Activated T-helper 1 cell treated with anti-CD3 and anti-CD28 coated beads, Interleukin-12 subunit alpha, Interleukin-12 subunit beta, Interleukin-2, Interleukin-4 antibody, amounts not matched to agents 30 ng/mL and 10 ng/mL and 1 ng/mL, durations not matched to agents 14 hours and 24 hours and 36 hours (primary cell): ENCODE results near the gene ANKDD1A. TPM values are rescaled to one million over a fixed set of nuclear protein-coding genes. Genes with fewer than 3 reads are reported as not detected.
A peak's percentile ranks its signal among the peaks of the same experiment; 100 is the strongest.

Experiments
- DNase-seq: peaks from one replicate; pipeline ENCODE4 v3.0.0; 2021; ENCODE audit warnings: low spot score
- H3K27ac Mint-ChIP-seq: one replicate; pipeline ENCODE4 v1.8.0; 2021; ENCODE audit warnings: mild to moderate bottlenecking, mixed read lengths
- H3K27me3 Mint-ChIP-seq: one replicate; pipeline ENCODE4 v1.8.0; 2022; ENCODE audit warnings: mild to moderate bottlenecking, moderate library complexity, mixed read lengths; ENCODE audit not compliant: insufficient read depth
- H3K36me3 Mint-ChIP-seq: one replicate; pipeline ENCODE4 v1.8.0; 2021; ENCODE audit warnings: low read depth, mixed read lengths
- H3K4me1 Mint-ChIP-seq: one replicate; pipeline ENCODE4 v1.8.0; 2021; ENCODE audit warnings: low read depth, mixed read lengths
- H3K4me3 Mint-ChIP-seq: one replicate; pipeline ENCODE4 v1.8.0; 2021; ENCODE audit warnings: mild to moderate bottlenecking, moderate library complexity, mixed read lengths
- H3K9me3 Mint-ChIP-seq: one replicate; pipeline ENCODE4 v1.8.0; 2021; ENCODE audit warnings: mixed read lengths
- intact Hi-C: fragments of 100-400 bp; cut with micrococcal nuclease; formaldehyde crosslinking; loops from one replicate; pipeline ENCODE4 v1.15.1; 2024
- total RNA-seq: library from RNA; stranded (reverse); gene quantifications from 2 replicates; pipeline ENCODE4 v1.2.3, GENCODE V29; 2022

The ANKDD1A gene
- 0.93 and 1.3 TPM in 2 replicates for total RNA-seq

DNA sequence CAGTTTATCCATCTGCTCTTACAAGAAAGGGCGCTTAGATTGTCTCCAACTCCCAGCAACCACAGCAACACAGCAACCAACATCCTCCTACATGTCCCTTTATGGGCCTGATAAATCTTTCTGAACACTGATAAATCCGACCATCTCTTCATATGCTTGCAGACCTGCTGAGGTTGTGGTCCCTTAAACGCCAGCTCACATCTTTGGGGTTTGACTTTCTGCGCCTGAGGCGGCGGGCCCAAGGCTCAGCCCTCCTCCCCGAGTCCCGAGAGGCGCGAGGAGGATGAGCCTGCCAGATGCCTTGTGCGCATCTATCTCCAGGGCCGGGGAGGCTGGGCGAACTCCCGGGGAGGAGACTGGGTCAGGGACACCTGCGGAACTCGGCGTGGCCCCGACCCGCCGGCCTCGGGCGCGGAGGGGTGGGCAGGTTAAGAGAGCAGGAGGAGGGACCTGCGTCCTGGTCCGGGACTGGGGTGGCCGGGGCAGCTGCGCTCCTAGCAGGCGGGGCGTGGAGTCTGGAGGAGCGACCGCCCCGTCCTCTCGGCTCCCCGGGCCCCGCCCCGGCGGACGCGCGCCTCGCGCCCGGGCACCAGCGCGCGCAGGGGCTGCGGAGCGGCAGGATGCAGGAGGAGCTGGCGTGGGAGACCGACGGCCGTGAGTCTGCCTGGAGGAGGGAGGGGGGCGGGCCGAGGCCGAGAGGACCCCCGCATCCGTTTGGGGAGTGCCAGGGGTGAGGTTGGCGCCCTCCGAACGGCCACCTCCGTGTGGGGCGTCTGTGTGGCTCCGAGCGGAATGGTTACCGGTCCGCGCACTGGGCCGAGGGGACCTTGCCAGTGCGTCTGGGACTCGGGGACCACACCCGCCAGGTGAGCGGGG, at the start of gene ANKDD1A:
TSS of gene ANKDD1A (plus strand) at position 592 of the 876 bp plus-strand sequence. CDS start at position 621, 29 bp downstream.
- Mint-ChIP-seq H3K9me3 (no peaks in the 10 kb centered on the region), H3K36me3 (no peaks in the 10 kb centered on the region), H3K27me3 (peaks cover 21% of the 10 kb centered on the region), H3K4me3 (peak within 1 kb of the TSS; percentile 81), H3K27ac (no peak within 1 kb of the TSS), H3K4me1 (peaks cover 20% of the 10 kb centered on the region)
- peak; percentile 63 for DNase-seq
- intact Hi-C loops = loop anchor here (1.0 to 2.0 kb wide), 2 partner anchors 8 to 17 kb away; no protein-coding TSS in a partner anchor

DNA sequence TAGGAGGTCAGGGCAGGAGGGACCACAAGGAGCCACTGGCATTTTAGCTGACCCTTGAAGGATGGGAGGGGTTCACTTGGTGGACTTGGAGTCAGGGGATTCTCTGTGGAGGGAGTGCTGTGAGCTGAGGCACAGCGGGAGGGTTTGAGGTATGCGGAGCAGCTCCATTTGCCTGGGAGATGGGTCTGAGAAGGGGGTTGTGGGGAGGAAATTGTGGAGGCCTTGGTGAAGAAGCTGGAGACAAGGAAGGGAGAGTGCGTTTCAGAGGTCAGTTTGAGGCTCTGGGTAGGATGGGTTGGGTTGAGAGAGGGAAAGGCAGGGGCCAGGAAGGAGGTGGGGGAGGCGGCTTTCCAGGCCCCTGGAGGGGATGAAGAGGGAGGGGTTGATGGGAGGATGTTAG, 49.7 kb upstream of the ANKDD1A start:
- Mint-ChIP-seq H3K27me3 (no peaks in the 10 kb centered on the region), H3K36me3 (peaks cover 36% of the 10 kb centered on the region), H3K27ac (peak overlapping the region; percentile 44), H3K4me1 (peaks cover 23% of the 10 kb centered on the region), H3K4me3 (no peak overlapping the region), H3K9me3 (no peaks in the 10 kb centered on the region)
- DNase-seq = no peak
- intact Hi-C loops = no loop called here

DNA sequence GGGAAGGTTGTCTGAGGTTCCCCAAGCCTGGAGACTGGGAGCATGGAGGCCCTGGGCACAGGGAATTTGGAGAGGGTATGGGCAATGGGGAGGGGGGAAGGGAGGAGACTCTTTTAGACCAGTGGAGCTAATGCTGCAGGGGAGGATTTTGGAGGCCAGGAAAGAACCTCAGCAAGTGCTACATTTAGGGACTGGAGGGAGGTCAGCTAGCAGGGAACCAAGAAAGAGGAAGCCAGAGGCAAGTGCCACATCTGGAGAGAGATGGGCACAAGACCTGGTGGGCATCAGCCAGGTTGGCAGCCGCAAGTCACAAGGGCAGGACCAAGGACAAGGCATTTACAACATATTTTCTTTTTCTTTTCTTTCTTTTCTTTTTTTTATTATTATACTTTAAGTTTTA, 49.3 kb upstream of the ANKDD1A start:
- H3K9me3 Mint-ChIP-seq = no peaks in the 10 kb centered on the region
- no peak overlapping the region for H3K27ac Mint-ChIP-seq
- H3K4me1 Mint-ChIP-seq = peaks cover 21% of the 10 kb centered on the region

DNA sequence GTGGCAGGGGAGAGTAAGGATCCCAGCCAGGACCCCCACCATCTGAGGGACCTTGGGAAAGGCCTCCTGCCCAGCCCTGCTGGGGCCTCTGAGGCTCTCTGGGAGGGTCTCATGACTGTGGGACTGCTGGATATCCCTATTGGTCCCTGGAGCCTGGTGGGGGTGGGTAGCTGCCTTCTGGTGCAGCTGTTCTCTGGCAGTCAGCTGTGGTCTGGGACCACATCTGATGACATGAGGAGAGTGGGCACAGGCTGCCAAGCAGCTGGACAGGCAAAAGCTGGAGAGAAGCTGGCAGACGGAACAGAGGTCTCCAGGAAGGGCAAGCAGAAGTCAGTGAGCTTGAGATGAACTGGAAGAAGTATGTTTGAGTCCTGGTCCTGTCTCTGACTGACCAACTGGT, 47.6 kb upstream of the ANKDD1A start:
- Mint-ChIP-seq H3K27me3 (no peaks in the 10 kb centered on the region), H3K9me3 (no peaks in the 10 kb centered on the region), H3K27ac (peak overlapping the region; percentile 48), H3K4me3 (no peak overlapping the region), H3K36me3 (peaks cover 33% of the 10 kb centered on the region), H3K4me1 (peaks cover 11% of the 10 kb centered on the region)
- intact Hi-C loops = no loop called here
- DNase-seq = no peak

More for the DNA sequence above, 49.3 kb upstream of the ANKDD1A start:
- H3K27me3 Mint-ChIP-seq = no peaks in the 10 kb centered on the region
- intact Hi-C loops = no loop called here
- no peak for DNase-seq
- H3K4me3 Mint-ChIP-seq = no peak overlapping the region
- peaks cover 38% of the 10 kb centered on the region for H3K36me3 Mint-ChIP-seq

DNA sequence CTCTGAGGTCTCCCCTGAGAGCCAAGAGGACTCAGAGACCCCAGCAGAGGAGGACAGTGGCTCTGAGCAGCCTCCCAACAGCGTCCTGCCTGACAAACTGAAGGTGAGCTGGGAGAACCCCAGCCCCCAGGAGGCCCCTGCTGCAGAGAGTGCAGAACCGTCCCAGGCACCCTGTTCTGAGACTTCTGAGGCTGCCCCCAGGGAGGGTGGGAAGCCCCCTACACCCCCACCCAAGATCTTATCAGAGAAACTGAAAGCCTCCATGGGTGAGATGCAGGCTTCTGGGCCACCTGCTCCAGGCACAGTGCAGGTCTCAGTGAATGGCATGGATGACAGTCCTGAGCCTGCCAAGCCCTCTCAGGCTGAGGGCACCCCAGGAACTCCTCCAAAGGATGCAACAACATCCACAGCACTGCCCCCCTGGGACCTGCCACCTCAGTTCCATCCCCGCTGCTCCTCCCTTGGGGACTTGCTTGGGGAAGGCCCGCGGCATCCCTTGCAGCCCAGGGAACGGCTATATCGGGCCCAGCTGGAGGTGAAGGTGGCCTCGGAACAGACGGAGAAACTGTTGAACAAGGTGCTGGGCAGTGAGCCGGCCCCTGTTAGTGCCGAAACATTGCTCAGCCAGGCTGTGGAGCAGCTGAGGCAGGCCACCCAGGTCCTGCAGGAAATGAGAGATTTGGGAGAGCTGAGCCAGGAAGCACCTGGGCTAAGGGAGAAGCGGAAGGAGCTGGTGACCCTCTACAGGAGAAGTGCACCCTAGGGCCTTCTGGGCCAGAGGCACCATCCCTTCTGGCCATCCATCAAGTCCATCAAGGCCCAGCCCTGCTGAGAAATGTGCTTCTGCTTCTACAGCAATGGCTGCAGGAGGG, 46.3 kb upstream of the ANKDD1A start:
- Mint-ChIP-seq H3K9me3 (no peaks in the 10 kb centered on the region), H3K27ac (no peak overlapping the region), H3K36me3 (peaks cover 35% of the 10 kb centered on the region), H3K27me3 (no peaks in the 10 kb centered on the region), H3K4me3 (no peak overlapping the region), H3K4me1 (peaks cover 11% of the 10 kb centered on the region)
- no peak for DNase-seq
- intact Hi-C loops = no loop called here

DNA sequence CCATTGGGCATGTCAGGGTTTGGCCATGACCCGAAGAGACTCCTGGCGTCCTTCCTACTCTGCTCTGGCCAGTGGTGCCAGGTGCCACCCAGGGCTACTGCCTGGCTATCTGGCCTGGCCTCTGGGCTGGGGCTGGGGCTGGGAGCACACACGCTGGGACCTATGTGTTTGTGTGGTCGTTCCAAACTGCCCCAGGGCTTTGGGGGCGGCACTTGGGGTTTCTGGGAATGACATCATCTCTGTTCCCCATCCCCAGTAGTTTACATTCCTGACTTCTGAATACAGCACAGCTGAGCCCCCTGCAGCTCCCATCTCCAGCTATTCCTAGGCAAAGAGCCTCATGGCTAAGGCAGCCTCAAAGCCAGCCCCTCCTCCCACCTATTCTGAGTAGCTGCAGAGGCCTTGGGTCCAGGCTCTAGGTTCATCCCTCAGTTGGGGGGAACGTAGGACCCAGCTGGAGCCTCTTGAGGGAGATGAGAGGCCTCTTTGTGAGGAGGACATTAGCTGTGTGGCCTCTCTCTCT, 45.6 kb upstream of the ANKDD1A start:
- no peak overlapping the region for H3K4me3 Mint-ChIP-seq
- no peaks in the 10 kb centered on the region for H3K27me3 Mint-ChIP-seq
- H3K4me1 Mint-ChIP-seq = peaks cover 11% of the 10 kb centered on the region
- intact Hi-C loops = no loop called here
- peaks cover 37% of the 10 kb centered on the region for H3K36me3 Mint-ChIP-seq
- H3K27ac Mint-ChIP-seq = no peak overlapping the region
- H3K9me3 Mint-ChIP-seq = no peaks in the 10 kb centered on the region
- no peak for DNase-seq

DNA sequence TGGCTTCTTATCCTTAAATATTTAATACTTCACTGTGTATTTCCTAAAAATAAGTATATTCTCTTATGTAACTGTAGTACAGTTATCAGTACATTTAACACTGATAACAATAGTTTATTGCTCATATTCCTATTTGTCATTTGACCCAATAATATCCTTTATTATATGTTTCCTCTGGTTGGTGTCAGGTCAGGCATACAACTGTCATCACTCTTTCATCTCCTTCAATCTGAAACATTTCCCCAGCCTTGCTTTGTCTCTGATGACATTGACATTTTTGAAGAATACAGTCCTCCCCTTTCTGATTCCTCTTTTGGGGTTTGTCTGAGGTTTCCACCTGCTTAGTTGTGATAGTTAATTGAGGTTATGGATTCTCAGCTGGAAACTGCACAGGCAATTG, 42.2 kb upstream of the ANKDD1A start:
- no peaks in the 10 kb centered on the region for H3K9me3 Mint-ChIP-seq
- H3K4me1 Mint-ChIP-seq = peaks cover 11% of the 10 kb centered on the region
- no peaks in the 10 kb centered on the region for H3K27me3 Mint-ChIP-seq
- no peak for DNase-seq
- intact Hi-C loops = no loop called here
- peaks cover 21% of the 10 kb centered on the region for H3K36me3 Mint-ChIP-seq
- H3K27ac Mint-ChIP-seq = no peak overlapping the region
- H3K4me3 Mint-ChIP-seq = no peak overlapping the region

DNA sequence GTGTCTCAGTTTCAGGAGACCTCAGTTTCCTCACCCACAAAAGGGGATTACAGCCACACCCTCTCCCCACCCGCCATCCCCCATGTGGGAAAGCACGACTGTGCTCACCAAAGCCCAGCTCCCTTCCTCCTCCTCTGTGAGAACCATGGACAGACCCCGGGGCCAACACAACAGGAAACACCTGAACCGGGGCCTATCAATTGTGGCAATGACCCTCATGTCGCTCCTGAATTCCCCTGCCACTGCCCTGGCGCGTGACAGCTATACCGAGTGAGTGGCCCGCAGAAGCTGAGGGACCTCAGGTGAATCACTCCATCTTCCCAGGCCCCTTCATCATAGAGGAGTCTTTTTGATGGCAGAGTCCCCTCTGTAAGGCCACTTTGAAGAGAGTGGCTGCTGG, 41.3 kb upstream of the ANKDD1A start:
- peaks cover 19% of the 10 kb centered on the region for H3K36me3 Mint-ChIP-seq
- peaks cover 11% of the 10 kb centered on the region for H3K4me1 Mint-ChIP-seq
- H3K4me3 Mint-ChIP-seq = no peak overlapping the region
- no peaks in the 10 kb centered on the region for H3K27me3 Mint-ChIP-seq
- no peak for DNase-seq
- intact Hi-C loops = no loop called here
- no peaks in the 10 kb centered on the region for H3K9me3 Mint-ChIP-seq
- no peak overlapping the region for H3K27ac Mint-ChIP-seq

DNA sequence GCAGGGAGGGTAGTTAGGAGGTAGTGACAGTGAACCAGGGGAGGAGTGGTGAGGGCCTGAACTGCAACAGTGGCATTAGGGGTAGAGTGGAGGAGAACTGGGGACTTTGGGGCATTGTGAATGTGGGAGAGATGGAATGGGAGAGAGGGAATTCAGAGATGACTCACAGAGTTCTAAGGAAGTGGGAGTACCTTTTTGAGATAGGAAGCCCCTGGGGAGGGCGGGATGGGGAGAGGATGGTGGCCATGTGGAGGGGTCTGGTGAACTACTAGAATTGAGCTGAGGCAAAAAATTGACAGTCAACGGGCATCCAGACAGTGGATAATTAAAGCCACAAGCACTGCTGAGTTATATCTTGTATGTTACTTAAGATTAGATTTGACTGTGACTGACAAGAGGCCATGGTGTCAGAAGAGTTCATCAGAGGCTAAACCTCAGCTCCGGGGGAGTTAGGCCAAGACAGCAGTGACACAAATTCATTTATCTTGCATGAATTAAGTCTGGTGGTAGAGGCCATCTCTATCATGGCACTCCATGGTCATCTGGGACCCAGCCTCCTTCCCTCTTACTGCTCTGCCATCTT, 36.0 kb upstream of the ANKDD1A start:
- no peaks in the 10 kb centered on the region for H3K27me3 Mint-ChIP-seq
- H3K4me1 Mint-ChIP-seq = peaks cover 23% of the 10 kb centered on the region
- peak overlapping the region; percentile 57 for H3K27ac Mint-ChIP-seq
- no peak for DNase-seq
- no peak overlapping the region for H3K4me3 Mint-ChIP-seq
- no peaks in the 10 kb centered on the region for H3K9me3 Mint-ChIP-seq
- intact Hi-C loops = no loop called here
- no peaks in the 10 kb centered on the region for H3K36me3 Mint-ChIP-seq

DNA sequence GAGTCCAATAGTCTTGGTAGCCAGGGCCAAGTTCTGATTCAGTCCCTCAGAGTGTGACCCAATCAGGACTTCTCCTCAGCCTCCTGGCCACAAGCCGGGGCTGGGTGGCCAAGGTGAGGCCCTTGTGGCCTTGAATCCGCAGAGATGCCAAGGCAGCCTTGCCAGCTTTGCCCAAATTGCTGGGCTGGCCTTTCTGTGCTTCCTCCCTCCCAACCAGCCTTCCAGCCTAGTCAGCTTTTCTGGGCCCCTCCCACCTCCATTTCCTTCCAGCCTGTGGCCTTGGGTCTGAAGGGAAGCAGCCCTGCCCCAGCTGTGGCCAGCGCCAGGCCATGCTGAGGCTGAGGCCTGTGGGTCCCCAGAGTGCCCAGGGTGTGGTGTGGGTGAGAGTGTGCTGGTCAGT, 34.3 kb upstream of the ANKDD1A start:
- no peak overlapping the region for H3K27ac Mint-ChIP-seq
- H3K9me3 Mint-ChIP-seq = no peaks in the 10 kb centered on the region
- no peak overlapping the region for H3K4me3 Mint-ChIP-seq
- no peaks in the 10 kb centered on the region for H3K27me3 Mint-ChIP-seq
- H3K4me1 Mint-ChIP-seq = peaks cover 30% of the 10 kb centered on the region
- no peaks in the 10 kb centered on the region for H3K36me3 Mint-ChIP-seq
- DNase-seq = no peak
- intact Hi-C loops = no loop called here

DNA sequence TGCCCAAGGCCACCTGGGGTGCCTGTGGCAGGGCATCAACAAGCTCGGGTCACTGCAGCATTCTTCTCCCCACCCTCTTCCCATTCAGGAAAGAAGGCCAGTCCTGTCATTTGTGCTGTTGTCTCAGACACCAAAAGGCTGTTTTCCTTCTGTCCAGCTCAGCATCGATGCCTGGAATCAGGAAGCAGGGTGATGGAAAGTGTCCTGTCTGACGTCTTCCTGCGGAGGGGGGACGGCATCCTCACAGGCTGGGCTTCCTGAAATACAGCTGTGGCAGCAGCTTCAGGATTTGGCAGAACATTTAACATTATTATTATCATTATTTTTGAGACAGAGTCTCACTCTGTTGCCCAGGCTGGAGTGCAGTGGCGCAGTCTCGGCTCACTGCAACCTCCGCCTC, 33.0 kb upstream of the ANKDD1A start:
- H3K9me3 Mint-ChIP-seq = no peaks in the 10 kb centered on the region
- H3K4me3 Mint-ChIP-seq = no peak overlapping the region
- H3K4me1 Mint-ChIP-seq = peaks cover 42% of the 10 kb centered on the region
- H3K36me3 Mint-ChIP-seq = no peaks in the 10 kb centered on the region
- intact Hi-C loops = no loop called here
- no peaks in the 10 kb centered on the region for H3K27me3 Mint-ChIP-seq
- DNase-seq = no peak
- H3K27ac Mint-ChIP-seq = no peak overlapping the region

DNA sequence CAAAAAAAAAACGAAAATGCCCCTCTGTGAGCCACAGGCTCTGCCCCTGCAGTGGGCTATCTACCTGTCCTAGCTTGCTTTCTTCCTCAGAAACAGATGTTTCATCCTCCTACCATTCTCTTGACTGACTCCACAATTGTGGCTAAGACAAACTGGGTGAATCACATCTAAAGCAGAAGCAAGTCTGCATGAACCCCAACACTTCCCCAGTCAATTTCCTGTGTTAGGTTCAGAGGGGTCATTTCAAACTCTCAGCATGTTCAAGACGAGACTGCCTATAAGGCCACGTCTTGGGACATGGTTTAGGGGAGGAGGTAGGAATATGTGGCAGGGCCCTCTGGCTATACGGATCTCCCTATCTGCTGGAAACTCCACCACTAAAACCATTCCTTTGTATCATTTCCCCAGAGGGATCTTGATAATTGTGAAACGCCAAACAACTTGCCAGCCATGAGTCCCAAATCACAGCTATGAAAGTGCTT, 28.6 kb upstream of the ANKDD1A start:
- Mint-ChIP-seq H3K27me3 (no peaks in the 10 kb centered on the region), H3K36me3 (no peaks in the 10 kb centered on the region), H3K27ac (peak overlapping the region; percentile 91), H3K4me1 (peaks cover 32% of the 10 kb centered on the region), H3K4me3 (peak overlapping the region; percentile 69), H3K9me3 (no peaks in the 10 kb centered on the region)
- intact Hi-C loops = loop anchor here (1.0 to 2.0 kb wide), 3 partner anchors 14 to 58 kb away; partner anchors contain the start of gene PIF1
- peak; percentile 19 for DNase-seq
